ENCODE data around the gene MAPK4. TPM values are rescaled to one million over a fixed set of nuclear protein-coding genes. Genes with fewer than 3 reads are reported as not detected.
A peak's percentile ranks its signal among the peaks of the same experiment; 100 is the strongest.

Gene MAPK4
- polyA plus RNA-seq, 4 donors: 0.22 to 0.92 (median 0.76) TPM

DNA sequence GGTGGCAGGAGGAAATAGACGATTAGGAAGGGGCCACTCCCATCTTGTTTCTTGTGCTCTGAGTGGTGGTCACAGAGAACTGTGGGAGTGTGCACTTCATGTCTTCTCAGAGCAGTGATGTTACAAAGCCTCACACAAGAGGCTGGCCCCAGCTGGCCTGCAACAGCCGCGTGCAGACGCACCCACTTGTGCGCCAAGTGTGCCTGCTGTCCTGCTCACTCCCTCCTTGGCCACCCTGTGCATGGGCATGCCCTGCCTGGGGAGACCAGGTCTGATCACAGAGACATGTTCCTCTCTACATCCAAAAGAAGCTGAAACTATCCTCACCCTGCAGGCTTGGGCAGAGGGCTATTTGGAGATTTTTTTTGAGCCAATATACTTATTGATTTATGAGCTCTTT is 151.5 kb downstream of the MAPK4 start:
- no peaks in the 10 kb centered on the region for H3K27me3 ChIP-seq (ENCODE audit: control insufficient read depth in 3 of 3, insufficient read depth in 3 of 3, low read length in 3 of 3)
- no peaks in the 10 kb centered on the region for H3K9me3 ChIP-seq (ENCODE audit: control insufficient read depth in 2 of 2, insufficient read depth in 1 of 2, low read depth in 1 of 2, low read length in 1 of 2)
- DNase-seq (no peak), FAIRE-seq (no peak)
- H3K4me1 ChIP-seq (ENCODE audit: control insufficient read depth in 3 of 3, insufficient read depth in 2 of 3, low read depth in 1 of 3, low read length in 2 of 3): no peaks in the 10 kb centered on the region
- no peak overlapping the region for H3K4me3 ChIP-seq (ENCODE audit: low read depth in 1 of 3, low read length in 3 of 3)
- H3K27ac ChIP-seq (ENCODE audit: low read depth in 1 of 3, low read length in 2 of 3): no peak overlapping the region
- 59 to 61% (median 61%) methylated on average over 5 of the region's 5 CpGs for WGBS, 3 donors
- no peaks in the 10 kb centered on the region for H3K36me3 ChIP-seq (ENCODE audit: control insufficient read depth in 3 of 3, insufficient read depth in 2 of 3, low read depth in 1 of 3, low read length in 3 of 3)

DNA sequence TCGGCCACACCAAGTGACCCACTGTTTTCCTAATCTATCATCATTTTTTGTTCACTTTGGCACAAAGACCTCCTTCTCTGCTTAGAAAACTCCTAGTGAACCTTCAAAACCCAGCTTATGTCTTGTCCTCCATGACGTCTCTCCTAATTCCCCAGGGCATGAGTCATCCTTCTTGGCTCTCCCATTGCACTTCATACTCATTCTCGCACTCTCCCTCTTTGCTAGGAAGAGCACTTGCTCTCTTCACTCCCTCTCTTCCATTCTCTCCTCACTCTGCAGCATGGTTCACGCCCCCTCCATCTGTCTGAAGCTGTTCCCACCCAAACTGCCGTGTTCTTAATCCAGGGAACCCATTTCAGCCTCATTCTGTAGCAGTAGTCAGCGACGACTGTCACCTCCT is 156.0 kb downstream of the MAPK4 start:
- WGBS, 3 donors: 85 to 92% (median 87%) methylated on average over 7 of the region's 7 CpGs
- H3K27ac ChIP-seq (ENCODE audit: low read depth in 1 of 3, low read length in 2 of 3): no peak overlapping the region

DNA sequence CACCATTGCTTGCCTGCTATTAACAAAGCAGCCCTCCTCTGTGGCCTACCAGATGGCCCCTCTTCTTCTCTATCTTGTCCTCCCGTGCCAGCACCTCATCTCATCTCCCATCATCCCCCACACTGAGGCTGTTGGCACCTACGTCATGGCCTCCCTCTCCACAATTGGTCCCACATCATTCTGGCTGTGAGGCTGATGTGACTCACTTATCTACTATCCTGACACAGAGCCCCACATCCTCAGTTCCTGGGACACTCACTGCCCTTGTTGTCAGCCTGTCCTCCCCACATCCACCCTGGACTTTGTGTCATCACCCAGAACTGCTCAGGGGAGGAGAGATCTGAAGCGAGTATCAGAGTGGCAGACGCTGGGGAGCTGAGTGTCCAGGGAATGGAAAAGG is 157.0 kb downstream of the MAPK4 start:
- DNase-seq: no peak

More for the DNA sequence above, 156.0 kb downstream of the MAPK4 start:
- no peak overlapping the region for H3K4me3 ChIP-seq (ENCODE audit: low read depth in 1 of 3, low read length in 3 of 3)
- no peaks in the 10 kb centered on the region for H3K36me3 ChIP-seq (ENCODE audit: control insufficient read depth in 3 of 3, insufficient read depth in 2 of 3, low read depth in 1 of 3, low read length in 3 of 3)
- H3K4me1 ChIP-seq (ENCODE audit: control insufficient read depth in 3 of 3, insufficient read depth in 2 of 3, low read depth in 1 of 3, low read length in 2 of 3): no peaks in the 10 kb centered on the region
- no peaks in the 10 kb centered on the region for H3K9me3 ChIP-seq (ENCODE audit: control insufficient read depth in 2 of 2, insufficient read depth in 1 of 2, low read depth in 1 of 2, low read length in 1 of 2)
- FAIRE-seq (no peak), DNase-seq (no peak)
- H3K27me3 ChIP-seq (ENCODE audit: control insufficient read depth in 3 of 3, insufficient read depth in 3 of 3, low read length in 3 of 3): no peaks in the 10 kb centered on the region

DNA sequence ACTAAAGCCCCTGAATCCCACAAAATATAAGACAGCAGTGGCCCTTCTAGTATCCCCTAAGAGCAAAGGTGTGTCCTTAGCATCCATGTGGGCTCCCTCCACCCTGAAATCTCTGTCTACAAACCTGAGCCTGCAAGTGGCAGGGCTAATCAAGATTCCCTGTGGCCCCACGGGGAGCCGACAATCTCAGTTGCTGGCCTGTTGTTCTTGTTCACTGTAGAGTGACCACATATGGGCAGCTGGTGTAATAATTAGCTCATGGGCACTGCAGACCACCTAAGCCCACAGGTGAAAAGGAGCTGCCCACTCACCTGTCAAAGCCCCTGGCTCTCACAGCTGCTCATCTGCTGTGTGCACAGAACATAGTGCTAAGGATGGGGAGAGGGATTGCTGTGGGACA is 157.7 kb downstream of the MAPK4 start:
- no peaks in the 10 kb centered on the region for H3K27me3 ChIP-seq (ENCODE audit: control insufficient read depth in 3 of 3, insufficient read depth in 3 of 3, low read length in 3 of 3)
- H3K9me3 ChIP-seq (ENCODE audit: control insufficient read depth in 2 of 2, insufficient read depth in 1 of 2, low read depth in 1 of 2, low read length in 1 of 2): no peaks in the 10 kb centered on the region
- no peak overlapping the region for H3K4me3 ChIP-seq (ENCODE audit: low read depth in 1 of 3, low read length in 3 of 3)
- no peak overlapping the region for H3K27ac ChIP-seq (ENCODE audit: low read depth in 1 of 3, low read length in 2 of 3)
- FAIRE-seq (no peak), DNase-seq (no peak)
- WGBS, 3 donors: 91 to 93% (median 91%) methylated on average over 2 of the region's 2 CpGs
- no peaks in the 10 kb centered on the region for H3K36me3 ChIP-seq (ENCODE audit: control insufficient read depth in 3 of 3, insufficient read depth in 2 of 3, low read depth in 1 of 3, low read length in 3 of 3)
- no peaks in the 10 kb centered on the region for H3K4me1 ChIP-seq (ENCODE audit: control insufficient read depth in 3 of 3, insufficient read depth in 2 of 3, low read depth in 1 of 3, low read length in 2 of 3)

More for the DNA sequence above, 157.0 kb downstream of the MAPK4 start:
- 88 to 94% (median 94%) methylated on average over 4 of the region's 4 CpGs for WGBS, 3 donors
- Histone ChIP-seq H3K27ac (ENCODE audit: low read depth in 1 of 3, low read length in 2 of 3) (no peak overlapping the region), H3K4me1 (ENCODE audit: control insufficient read depth in 3 of 3, insufficient read depth in 2 of 3, low read depth in 1 of 3, low read length in 2 of 3) (no peaks in the 10 kb centered on the region), H3K4me3 (ENCODE audit: low read depth in 1 of 3, low read length in 3 of 3) (no peak overlapping the region), H3K27me3 (ENCODE audit: control insufficient read depth in 3 of 3, insufficient read depth in 3 of 3, low read length in 3 of 3) (no peaks in the 10 kb centered on the region), H3K36me3 (ENCODE audit: control insufficient read depth in 3 of 3, insufficient read depth in 2 of 3, low read depth in 1 of 3, low read length in 3 of 3) (no peaks in the 10 kb centered on the region), H3K9me3 (ENCODE audit: control insufficient read depth in 2 of 2, insufficient read depth in 1 of 2, low read depth in 1 of 2, low read length in 1 of 2) (no peaks in the 10 kb centered on the region)
- FAIRE-seq: no peak

DNA sequence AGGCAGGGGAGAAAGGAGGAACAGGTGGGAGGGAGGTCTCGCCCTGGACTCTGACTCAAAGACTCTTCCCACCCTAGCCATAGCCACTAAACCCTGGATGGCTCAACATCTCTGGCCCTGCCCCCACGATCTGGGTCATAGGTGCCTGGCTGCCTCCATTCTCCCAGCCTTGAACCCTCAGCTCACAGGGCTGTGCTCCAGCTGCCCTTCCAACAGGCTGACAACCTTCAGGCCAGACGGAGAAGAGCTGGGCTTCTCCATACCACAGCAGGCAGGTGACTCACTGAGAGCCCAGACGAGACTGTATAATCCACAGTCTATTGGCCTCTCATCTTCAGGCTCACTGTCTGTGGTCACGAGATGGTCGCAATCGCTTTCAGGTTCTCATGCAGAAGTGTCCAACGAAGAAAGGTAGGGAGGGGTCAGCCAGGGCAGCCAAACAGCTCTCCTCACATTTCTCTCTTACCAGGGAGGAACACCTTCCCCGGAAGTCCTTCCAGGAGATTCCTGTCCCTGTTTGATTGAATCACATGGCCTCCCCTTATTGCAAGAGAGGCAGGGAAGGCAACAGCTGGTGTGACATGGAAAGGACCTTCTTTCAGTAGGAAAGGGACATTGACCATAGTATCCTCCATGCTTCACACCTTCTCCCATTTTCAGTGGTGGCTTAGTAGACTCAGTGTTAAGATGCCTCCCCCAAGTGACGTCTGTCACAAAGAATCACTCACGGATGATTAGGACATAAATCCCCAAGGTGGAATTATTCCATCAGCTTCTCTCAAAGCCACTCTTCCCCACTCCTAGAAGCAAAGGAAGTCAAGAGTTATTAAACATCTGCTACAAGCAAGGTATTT is 159.8 kb downstream of the MAPK4 start:
- Histone ChIP-seq H3K27ac (ENCODE audit: low read depth in 1 of 3, low read length in 2 of 3) (no peak overlapping the region), H3K4me1 (ENCODE audit: control insufficient read depth in 3 of 3, insufficient read depth in 2 of 3, low read depth in 1 of 3, low read length in 2 of 3) (peaks cover 0 to 2% (median 0%) of the 10 kb centered on the region in 3 donors), H3K36me3 (ENCODE audit: control insufficient read depth in 3 of 3, insufficient read depth in 2 of 3, low read depth in 1 of 3, low read length in 3 of 3) (no peaks in the 10 kb centered on the region), H3K4me3 (ENCODE audit: low read depth in 1 of 3, low read length in 3 of 3) (no peak overlapping the region), H3K27me3 (ENCODE audit: control insufficient read depth in 3 of 3, insufficient read depth in 3 of 3, low read length in 3 of 3) (no peaks in the 10 kb centered on the region), H3K9me3 (ENCODE audit: control insufficient read depth in 2 of 2, insufficient read depth in 1 of 2, low read depth in 1 of 2, low read length in 1 of 2) (no peaks in the 10 kb centered on the region)
- DNase-seq: peak in 1 of 2 donors; percentile 16
- WGBS, 3 donors: 75 to 88% (median 85%) methylated on average over 11 of the region's 11 CpGs
- no peak for FAIRE-seq

DNA sequence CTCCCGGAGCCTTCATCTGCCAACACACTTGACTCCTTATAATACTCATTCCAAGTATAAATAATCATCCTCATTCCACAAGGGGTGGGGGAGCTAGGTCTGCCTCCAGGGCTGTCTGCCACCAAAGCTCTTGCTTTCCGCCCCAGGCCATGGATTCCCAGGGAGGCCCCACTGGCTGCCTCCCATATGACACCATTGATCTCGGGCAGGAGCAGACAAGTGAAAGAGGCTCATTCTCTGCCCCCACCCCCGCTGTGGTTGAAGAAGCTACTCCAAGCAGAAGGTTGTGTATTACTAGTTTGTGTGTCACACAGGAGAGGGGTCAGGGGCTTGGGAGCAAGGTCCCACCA is 160.4 kb downstream of the MAPK4 start:
- FAIRE-seq: no peak
- Histone ChIP-seq H3K9me3 (ENCODE audit: control insufficient read depth in 2 of 2, insufficient read depth in 1 of 2, low read depth in 1 of 2, low read length in 1 of 2) (no peaks in the 10 kb centered on the region), H3K36me3 (ENCODE audit: control insufficient read depth in 3 of 3, insufficient read depth in 2 of 3, low read depth in 1 of 3, low read length in 3 of 3) (no peaks in the 10 kb centered on the region), H3K4me3 (ENCODE audit: low read depth in 1 of 3, low read length in 3 of 3) (no peak overlapping the region), H3K4me1 (ENCODE audit: control insufficient read depth in 3 of 3, insufficient read depth in 2 of 3, low read depth in 1 of 3, low read length in 2 of 3) (peaks cover 0 to 2% (median 0%) of the 10 kb centered on the region in 3 donors), H3K27ac (ENCODE audit: low read depth in 1 of 3, low read length in 2 of 3) (no peak overlapping the region), H3K27me3 (ENCODE audit: control insufficient read depth in 3 of 3, insufficient read depth in 3 of 3, low read length in 3 of 3) (no peaks in the 10 kb centered on the region)
- 83 to 94% (median 93%) methylated on average over 4 of the region's 4 CpGs for WGBS, 3 donors
- DNase-seq: no peak

DNA sequence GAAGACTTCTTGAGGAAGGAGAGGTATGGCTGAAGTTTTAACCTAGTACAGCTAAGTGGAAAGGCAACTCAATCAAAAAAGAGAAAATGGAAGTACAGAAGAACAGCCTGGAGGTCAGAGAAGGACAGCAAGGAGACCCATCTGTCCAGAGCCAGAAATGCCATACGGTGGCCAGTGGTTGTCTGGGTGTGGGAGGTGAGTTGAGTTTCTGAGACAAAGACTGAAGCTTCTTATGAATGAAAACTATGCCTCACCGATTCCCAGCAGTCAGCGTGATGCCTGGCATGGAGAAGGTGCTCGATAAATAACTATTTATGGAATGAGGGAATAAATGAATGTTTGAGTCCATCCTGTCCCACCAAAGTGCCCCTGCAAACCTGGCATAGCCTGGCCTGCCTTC is 161.1 kb downstream of the MAPK4 start:
- no peak for DNase-seq
- Histone ChIP-seq H3K27me3 (ENCODE audit: control insufficient read depth in 3 of 3, insufficient read depth in 3 of 3, low read length in 3 of 3) (no peaks in the 10 kb centered on the region), H3K4me3 (ENCODE audit: low read depth in 1 of 3, low read length in 3 of 3) (no peak overlapping the region), H3K36me3 (ENCODE audit: control insufficient read depth in 3 of 3, insufficient read depth in 2 of 3, low read depth in 1 of 3, low read length in 3 of 3) (no peaks in the 10 kb centered on the region), H3K9me3 (ENCODE audit: control insufficient read depth in 2 of 2, insufficient read depth in 1 of 2, low read depth in 1 of 2, low read length in 1 of 2) (no peaks in the 10 kb centered on the region), H3K4me1 (ENCODE audit: control insufficient read depth in 3 of 3, insufficient read depth in 2 of 3, low read depth in 1 of 3, low read length in 2 of 3) (peaks cover 0 to 2% (median 0%) of the 10 kb centered on the region in 3 donors), H3K27ac (ENCODE audit: low read depth in 1 of 3, low read length in 2 of 3) (no peak overlapping the region)
- WGBS, 3 donors: 84 to 97% (median 91%) methylated on average over 4 of the region's 4 CpGs
- no peak for FAIRE-seq

DNA sequence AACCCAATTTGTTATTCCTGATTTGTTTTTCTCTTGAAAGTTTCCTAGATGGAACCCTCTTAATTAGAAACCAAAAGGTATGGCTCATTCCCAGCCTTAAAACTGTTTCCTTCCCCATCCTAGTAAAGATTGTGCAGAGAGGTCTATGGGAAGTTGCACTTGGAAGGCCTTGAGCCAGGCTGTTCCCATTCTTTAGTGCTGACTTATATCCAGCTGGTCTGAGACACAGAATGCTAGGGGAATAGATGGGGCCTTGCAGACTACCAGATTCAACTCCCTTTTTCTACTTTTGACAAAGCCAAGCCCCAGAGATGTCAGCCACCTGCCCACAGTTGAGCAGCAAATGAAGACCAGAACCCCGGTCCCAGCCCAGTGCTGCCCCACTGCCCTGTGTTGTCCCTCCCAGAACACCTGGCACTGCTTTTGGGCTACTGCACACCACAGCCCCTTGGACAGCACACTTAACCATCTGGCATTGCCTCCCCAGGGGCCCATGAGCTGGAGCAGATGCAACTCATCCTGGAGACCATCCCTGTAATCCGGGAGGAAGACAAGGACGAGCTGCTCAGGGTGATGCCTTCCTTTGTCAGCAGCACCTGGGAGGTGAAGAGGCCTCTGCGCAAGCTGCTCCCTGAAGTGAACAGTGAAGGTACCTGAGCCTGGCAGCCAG is 161.7 kb downstream of the MAPK4 start:
- Histone ChIP-seq H3K36me3 (ENCODE audit: control insufficient read depth in 3 of 3, insufficient read depth in 2 of 3, low read depth in 1 of 3, low read length in 3 of 3) (no peaks in the 10 kb centered on the region), H3K9me3 (ENCODE audit: control insufficient read depth in 2 of 2, insufficient read depth in 1 of 2, low read depth in 1 of 2, low read length in 1 of 2) (no peaks in the 10 kb centered on the region), H3K4me3 (ENCODE audit: low read depth in 1 of 3, low read length in 3 of 3) (no peak overlapping the region), H3K27ac (ENCODE audit: low read depth in 1 of 3, low read length in 2 of 3) (no peak overlapping the region), H3K4me1 (ENCODE audit: control insufficient read depth in 3 of 3, insufficient read depth in 2 of 3, low read depth in 1 of 3, low read length in 2 of 3) (peaks cover 0 to 4% (median 0%) of the 10 kb centered on the region in 3 donors), H3K27me3 (ENCODE audit: control insufficient read depth in 3 of 3, insufficient read depth in 3 of 3, low read length in 3 of 3) (no peaks in the 10 kb centered on the region)
- FAIRE-seq: no peak
- DNase-seq: no peak
- 87 to 92% (median 87%) methylated on average over 4 of the region's 4 CpGs for WGBS, 3 donors

All from small intestine (tissue), 7 donors.